G401.6 (cell line): Measurements from ENCODE around the gene G6PC2.
"Not testable (repeated sequence)": the region's sequence is repeated elsewhere in the genome, so short reads cannot be mapped to it uniquely, and the experiment has no call there.

ENCODE experiments used
- FAIRE-seq: peaks from 2 replicates; lab custom pipeline; 2012; peaks lifted over from hg19 to GRCh38; lab: Jason Lieb, UNC

G6PC2 gene, protein sequence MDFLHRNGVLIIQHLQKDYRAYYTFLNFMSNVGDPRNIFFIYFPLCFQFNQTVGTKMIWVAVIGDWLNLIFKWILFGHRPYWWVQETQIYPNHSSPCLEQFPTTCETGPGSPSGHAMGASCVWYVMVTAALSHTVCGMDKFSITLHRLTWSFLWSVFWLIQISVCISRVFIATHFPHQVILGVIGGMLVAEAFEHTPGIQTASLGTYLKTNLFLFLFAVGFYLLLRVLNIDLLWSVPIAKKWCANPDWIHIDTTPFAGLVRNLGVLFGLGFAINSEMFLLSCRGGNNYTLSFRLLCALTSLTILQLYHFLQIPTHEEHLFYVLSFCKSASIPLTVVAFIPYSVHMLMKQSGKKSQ

DNA sequence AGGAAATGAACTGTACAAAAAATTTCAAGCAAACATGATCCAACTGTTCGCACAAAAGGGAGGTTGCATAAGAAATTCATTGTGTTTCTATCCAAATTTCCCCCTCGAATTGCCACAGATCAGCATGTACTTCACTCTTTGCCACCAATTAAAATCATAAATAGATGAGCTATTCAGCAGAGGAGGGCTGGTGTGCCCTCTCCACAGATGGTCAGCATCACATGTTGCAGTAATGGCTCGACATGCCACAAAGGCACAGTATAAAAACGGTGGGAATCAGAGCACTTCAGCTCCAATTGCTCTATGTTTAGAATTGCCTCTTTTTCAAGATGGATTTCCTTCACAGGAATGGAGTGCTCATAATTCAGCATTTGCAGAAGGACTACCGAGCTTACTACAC is at the start of gene G6PC2:
Gene G6PC2 (plus strand): TSS at position 289 of the 400 bp plus-strand sequence. CDS start 41 bp downstream, at position 330.
- no peak for FAIRE-seq

- FAIRE-seq: no peak
These were observed 49.3 kb upstream of the G6PC2 start for GRCh38 chr2:168851674-168852320.

DNA sequence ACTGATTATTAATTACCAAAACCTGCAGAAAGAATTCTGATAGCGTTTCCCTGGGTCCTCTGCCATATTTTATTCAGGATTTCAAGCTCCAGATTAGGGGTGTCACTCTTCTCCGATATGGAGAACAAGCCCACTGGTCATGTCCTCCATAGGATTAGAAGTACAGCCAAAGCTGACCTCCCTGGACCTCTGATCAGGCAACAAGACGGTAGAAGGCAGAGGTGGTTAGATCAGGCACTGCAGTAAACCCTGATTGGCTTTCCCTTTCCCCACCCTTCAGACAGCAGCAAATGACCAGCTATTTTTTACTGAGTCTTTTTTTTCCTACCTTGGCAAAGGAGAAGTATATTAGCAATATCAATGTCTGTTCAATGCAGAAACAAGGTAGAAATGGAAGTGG is 48.6 kb upstream of the G6PC2 start:
- FAIRE-seq: no peak

DNA sequence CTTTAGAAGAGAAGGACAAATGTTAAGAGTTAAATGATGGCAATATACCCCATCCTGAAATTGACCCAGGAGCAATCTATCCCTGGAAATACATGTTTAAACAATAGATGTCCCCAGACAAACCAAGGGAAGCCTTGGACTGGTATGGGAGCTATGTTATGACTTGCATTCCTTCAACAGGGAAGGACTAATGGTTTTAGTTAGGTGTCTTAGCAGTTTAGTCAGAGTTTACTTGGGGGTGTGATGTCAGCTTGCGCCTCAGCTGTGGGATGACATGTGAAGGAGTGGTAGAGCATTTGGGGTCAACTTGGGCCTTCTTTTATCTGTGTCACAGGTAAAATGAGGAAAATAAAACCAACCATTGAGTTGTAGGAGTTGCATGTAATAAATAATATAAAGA is 47.6 kb upstream of the G6PC2 start:
- FAIRE-seq: no peak

DNA sequence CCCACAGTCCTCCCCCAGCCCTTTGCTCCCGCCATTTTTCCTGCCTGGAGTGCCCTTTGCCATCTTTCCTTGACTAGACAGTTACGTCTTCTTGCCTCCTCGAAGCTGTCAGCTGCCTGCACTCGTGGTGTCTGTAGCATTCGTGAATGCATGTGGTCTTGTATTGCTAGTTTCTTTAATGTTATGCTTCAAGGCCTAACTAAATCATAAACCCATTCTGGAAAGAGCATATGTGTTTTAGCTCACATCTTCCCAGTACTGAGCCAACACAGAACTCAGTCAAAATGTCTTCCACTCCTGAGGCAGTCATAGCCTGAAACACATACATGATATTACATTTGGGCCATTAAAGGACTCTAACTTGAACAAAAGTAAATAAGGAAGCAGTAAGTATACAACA is 46.4 kb upstream of the G6PC2 start:
- FAIRE-seq: no peak

- FAIRE-seq: no peak
These were observed 45.5 kb upstream of the G6PC2 start for GRCh38 chr2:168855601-168856000.

DNA sequence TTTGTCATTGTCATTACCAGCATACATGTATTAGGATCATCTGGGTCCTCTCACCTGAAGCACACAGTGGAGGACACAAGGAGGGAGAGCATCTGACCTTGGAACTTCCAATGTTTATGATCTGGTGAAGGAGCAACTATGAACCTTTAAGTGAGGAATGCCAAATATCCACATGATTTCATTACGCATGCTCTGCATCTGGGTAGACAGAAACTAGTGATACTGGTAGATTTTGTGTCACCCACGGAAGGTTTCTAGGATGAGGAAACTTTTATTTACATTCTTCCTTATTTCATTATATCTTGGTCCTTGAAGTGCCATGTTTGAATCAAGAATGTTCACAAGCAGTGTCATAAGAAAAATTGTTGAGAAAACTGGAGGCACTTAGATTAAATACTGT is 42.9 kb upstream of the G6PC2 start:
- FAIRE-seq: no peak

DNA sequence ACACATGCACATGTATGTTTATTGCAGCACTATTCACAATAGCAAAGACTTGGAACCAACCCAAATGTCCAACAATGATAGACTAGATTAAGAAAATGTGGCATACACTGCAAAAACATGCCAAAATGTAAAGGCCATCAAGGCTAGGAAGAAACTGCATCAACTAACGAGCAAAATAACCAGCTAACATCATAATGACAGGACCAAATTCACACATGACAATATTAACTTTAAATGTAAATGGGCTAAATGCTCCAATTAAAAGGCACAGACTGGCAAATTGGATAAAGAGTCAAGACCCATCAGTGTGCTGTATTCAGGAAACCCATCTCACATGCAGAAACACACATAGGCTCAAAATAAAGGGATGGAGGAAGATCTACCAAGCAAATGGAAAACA is 33.9 kb upstream of the G6PC2 start:
- FAIRE-seq: not testable (repeated sequence)

GRCh38 chr2:168870369-168870768 is 30.7 kb upstream of the G6PC2 start:
- FAIRE-seq: not testable (repeated sequence)

GRCh38 chr2:168870824-168871223 is 30.3 kb upstream of the G6PC2 start:
- FAIRE-seq: not testable (repeated sequence)

- no peak for FAIRE-seq
These were observed 26.6 kb upstream of the G6PC2 start for GRCh38 chr2:168874368-168875054.

DNA sequence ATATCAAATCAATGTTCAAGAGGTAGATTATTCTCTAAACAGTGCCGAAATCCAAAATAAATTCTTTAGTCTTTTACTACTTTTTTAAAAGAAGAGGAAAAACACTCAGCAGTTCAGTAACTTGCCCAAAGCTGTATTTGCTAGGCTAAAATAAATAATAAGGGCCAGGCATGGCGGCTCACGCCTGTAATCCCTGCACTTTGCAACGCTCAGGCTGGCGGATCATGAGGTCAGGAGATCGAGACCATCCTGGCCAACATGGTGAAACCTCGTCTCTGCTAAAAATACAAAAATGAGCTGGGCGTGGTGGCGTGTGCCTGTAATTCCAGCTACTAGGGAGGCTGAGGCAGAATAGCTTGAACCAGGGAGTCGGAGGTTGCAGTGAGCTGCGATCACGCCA is 18.9 kb upstream of the G6PC2 start:
- FAIRE-seq: not testable (repeated sequence)

DNA sequence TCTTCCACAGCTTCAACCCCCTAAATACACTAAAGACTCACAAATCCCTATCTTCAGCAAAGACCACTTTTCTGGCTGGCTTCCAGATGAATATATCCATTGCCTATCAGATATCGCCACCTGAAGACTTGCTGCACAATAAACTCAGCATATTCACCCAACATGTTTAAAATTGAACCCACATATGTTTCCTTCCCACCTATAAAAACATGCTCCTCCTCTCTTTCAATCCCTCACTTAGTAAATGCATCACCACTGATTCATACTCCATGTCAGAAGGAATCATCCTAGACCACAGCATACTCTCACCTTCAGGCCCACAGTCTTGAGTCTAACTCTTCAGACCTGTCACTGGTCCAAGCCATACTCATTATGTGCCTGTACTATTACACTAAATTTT is 16.1 kb upstream of the G6PC2 start:
- no peak for FAIRE-seq

DNA sequence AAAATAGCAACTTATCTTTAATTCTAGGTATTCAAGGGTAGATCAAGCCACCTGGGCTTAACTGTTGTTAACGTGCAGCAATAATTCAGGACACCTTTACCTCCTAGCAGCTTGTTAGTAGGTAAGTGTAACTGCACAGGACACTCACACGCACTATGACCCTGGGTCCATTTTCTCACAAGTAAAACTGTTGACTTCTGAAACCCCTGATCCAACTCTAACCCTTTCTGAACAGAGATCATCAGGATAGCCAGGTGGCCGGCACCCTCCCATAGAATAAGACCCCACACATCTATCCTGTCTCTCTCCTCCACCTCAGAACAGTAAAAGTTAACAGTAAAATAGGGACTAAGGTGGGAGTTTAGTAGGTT is 11.5 kb upstream of the G6PC2 start:
- no peak for FAIRE-seq

GRCh38 chr2:168890006-168890782 is 10.9 kb upstream of the G6PC2 start, which contains the start of gene SPC25:
Gene SPC25, minus strand, starts transcription at chr2:168890430. Its CDS starts 911 bp downstream, at chr2:168889519.
- peak; percentile 97 for FAIRE-seq

DNA sequence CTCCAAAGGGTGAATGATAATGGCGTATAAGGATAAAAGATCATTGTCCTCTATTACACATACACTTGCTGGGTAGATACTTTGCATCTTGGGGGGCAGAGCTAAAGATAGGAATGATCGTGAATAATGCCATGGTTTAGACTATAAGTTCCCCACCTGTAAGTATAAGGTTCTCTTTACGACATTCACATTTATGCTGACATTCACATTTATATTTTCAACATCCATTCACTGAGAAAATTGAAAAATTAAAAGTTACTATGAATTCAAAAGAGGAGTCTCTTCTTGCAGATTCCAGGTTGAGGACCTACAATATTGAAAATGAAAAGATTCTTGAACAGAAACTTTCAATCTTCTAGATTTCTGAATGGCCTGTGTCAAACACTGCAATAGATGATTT is 8.8 kb upstream of the G6PC2 start:
- no peak for FAIRE-seq

GRCh38 chr2:168894101-168894500 is 7.0 kb upstream of the G6PC2 start:
- FAIRE-seq: no peak

GRCh38 chr2:168894720-168895119 is 6.4 kb upstream of the G6PC2 start:
- FAIRE-seq: no peak

GRCh38 chr2:168895771-168896170 is 5.3 kb upstream of the G6PC2 start:
- no peak for FAIRE-seq

DNA sequence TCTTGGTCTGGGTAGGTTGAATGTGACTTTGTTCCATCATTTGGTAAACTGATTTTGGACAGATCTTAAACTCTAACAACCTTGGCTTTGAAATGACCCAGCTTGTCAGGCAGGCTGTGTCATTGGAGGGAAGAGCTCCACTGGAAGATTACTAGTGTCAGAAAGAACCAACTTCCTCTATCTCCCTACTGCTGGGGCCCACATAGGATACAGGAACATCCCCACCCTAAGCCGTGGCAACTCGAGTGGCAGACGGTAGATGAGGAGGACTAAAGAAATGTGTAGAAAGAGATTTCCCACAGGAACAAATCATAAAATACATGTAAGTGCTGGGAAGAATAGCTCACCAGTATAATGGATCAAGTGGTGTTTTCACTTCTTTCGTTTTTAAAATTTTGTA is 4.3 kb upstream of the G6PC2 start:
- no peak for FAIRE-seq

DNA sequence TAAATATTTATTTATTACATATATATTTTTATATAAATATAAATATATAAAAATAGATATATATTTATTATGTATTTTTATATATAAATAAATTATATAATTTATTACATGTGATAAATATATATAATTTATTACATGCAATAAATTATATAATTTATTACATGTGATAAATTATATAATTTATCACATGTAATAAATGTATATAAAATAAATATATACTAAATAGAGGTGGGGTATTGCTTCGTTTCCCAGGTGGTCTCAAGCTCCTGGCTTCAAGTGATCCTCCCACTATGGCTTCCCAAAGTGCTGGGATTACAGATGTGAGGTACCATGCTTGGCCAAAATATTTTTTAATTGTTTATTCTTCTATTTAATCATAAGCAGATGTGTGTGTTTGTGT is 3.6 kb upstream of the G6PC2 start:
- FAIRE-seq: peak; percentile 100

- no peak for FAIRE-seq
These were observed 2.8 kb downstream of the G6PC2 start for GRCh38 chr2:168903888-168904287.

- FAIRE-seq: no peak
These were observed 3.3 kb downstream of the G6PC2 start for GRCh38 chr2:168904358-168904757.
